Measurements from ENCODE around the gene PSMC1.

The PSMC1 gene

DNA sequence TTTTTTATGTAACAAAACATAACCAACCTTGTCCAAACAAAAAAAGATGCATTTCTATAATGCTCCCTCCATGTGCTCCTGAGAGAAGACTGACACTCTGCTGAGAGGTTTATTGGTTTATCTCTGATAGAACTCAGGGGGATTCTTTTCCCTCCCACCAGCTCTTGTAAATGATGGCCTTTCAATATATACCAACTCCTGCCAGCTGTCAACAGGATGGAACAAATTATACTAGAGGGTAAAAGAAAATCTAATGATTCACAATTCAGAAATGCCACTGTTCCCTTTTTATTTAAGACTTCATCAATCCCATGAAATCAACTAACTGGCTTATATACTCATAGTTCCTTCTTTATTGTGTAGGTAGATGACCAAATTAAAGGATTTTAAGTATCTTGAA, 25.4 kb downstream of the PSMC1 start:
- Histone ChIP-seq H3K27ac (ENCODE audit: low read depth, low read length, poor library complexity, severe bottlenecking) (no peak overlapping the region), H3K9me3 (ENCODE audit: low read length) (no peaks in the 10 kb centered on the region), H3K4me2 (ENCODE audit: low read length) (no peak overlapping the region), H4K20me1 (ENCODE audit: insufficient read depth, low read length) (no peaks in the 10 kb centered on the region), H2AFZ (ENCODE audit: low read length) (no peak overlapping the region), H3K79me2 (ENCODE audit: insufficient read depth, low read length) (no peaks in the 10 kb centered on the region), H3K4me3 (ENCODE audit: low read depth, low read length, poor library complexity, severe bottlenecking) (no peak overlapping the region), H3K9ac (ENCODE audit: low read length) (no peak overlapping the region), H3K9me2 (ENCODE audit: low read depth, low read length) (no peaks in the 10 kb centered on the region), H3F3A (ENCODE audit: insufficient read depth, low read length) (no peaks in the 10 kb centered on the region), H3K4me1 (ENCODE audit: insufficient read depth, low read length, severe bottlenecking) (no peaks in the 10 kb centered on the region), H3K36me3 (ENCODE audit: insufficient read depth, low read length) (peaks cover 26% of the 10 kb centered on the region), H3K27me3 (ENCODE audit: insufficient read depth, low read length) (no peaks in the 10 kb centered on the region)
- TF ChIP-seq EZH2 (IDR thresholded peaks at IDR 0.05; ENCODE audit: borderline replicate concordance, low read length) = no peak
- TF ChIP-seq, protein P1, sequence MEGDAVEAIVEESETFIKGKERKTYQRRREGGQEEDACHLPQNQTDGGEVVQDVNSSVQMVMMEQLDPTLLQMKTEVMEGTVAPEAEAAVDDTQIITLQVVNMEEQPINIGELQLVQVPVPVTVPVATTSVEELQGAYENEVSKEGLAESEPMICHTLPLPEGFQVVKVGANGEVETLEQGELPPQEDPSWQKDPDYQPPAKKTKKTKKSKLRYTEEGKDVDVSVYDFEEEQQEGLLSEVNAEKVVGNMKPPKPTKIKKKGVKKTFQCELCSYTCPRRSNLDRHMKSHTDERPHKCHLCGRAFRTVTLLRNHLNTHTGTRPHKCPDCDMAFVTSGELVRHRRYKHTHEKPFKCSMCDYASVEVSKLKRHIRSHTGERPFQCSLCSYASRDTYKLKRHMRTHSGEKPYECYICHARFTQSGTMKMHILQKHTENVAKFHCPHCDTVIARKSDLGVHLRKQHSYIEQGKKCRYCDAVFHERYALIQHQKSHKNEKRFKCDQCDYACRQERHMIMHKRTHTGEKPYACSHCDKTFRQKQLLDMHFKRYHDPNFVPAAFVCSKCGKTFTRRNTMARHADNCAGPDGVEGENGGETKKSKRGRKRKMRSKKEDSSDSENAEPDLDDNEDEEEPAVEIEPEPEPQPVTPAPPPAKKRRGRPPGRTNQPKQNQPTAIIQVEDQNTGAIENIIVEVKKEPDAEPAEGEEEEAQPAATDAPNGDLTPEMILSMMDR (IDR thresholded peaks at IDR 0.05; ENCODE audit: low read length) = no peak

DNA sequence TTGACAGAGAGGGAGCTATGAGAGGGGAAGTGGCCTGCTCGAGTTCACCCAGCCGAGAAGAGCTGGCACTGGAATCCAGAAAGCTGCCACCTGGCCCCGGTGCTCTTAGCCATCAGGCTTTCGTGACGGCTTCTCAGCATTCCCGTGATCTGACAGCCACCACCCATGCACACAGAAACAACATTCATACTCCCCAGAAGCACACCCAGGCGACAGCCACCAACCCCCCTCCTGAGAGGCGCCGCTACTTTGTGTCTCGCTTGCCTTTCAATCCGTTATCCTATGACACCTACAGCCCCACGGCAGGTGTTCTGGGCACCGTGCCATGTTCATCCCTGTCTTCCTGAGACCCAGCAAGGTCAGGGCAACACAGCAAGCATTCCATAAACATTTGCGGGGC, 31.4 kb downstream of the PSMC1 start:
- no peak overlapping the region for H3K4me2 ChIP-seq (ENCODE audit: low read length)

GRCh38 chr14:90288651-90289355, 32.5 kb downstream of the PSMC1 start:
- no peak overlapping the region for H2AFZ ChIP-seq (ENCODE audit: low read length)
- H3K9me3 ChIP-seq (ENCODE audit: low read length) = no peaks in the 10 kb centered on the region
- no peaks in the 10 kb centered on the region for H3K9me2 ChIP-seq (ENCODE audit: low read depth, low read length)
- H3K4me2 ChIP-seq (ENCODE audit: low read length) = no peak overlapping the region
- no peaks in the 10 kb centered on the region for H3K79me2 ChIP-seq (ENCODE audit: insufficient read depth, low read length)
- no peak for TF ChIP-seq EZH2 (IDR thresholded peaks at IDR 0.05; ENCODE audit: borderline replicate concordance, low read length)
- TF ChIP-seq, protein P1 (IDR thresholded peaks at IDR 0.05; ENCODE audit: low read length) = no peak
- no peak overlapping the region for H3K9ac ChIP-seq (ENCODE audit: low read length)
- no peaks in the 10 kb centered on the region for H3F3A ChIP-seq (ENCODE audit: insufficient read depth, low read length)
- no peak overlapping the region for H3K27ac ChIP-seq (ENCODE audit: low read depth, low read length, poor library complexity, severe bottlenecking)
- no peaks in the 10 kb centered on the region for H4K20me1 ChIP-seq (ENCODE audit: insufficient read depth, low read length)
- H3K4me1 ChIP-seq (ENCODE audit: insufficient read depth, low read length, severe bottlenecking) = no peaks in the 10 kb centered on the region
- no peaks in the 10 kb centered on the region for H3K27me3 ChIP-seq (ENCODE audit: insufficient read depth, low read length)
- H3K36me3 ChIP-seq (ENCODE audit: insufficient read depth, low read length) = peaks cover 56% of the 10 kb centered on the region
- no peak overlapping the region for H3K4me3 ChIP-seq (ENCODE audit: low read depth, low read length, poor library complexity, severe bottlenecking)

More for the DNA sequence above, 31.4 kb downstream of the PSMC1 start:
- Histone ChIP-seq H3K4me3 (ENCODE audit: low read depth, low read length, poor library complexity, severe bottlenecking) (no peak overlapping the region), H3K27me3 (ENCODE audit: insufficient read depth, low read length) (no peaks in the 10 kb centered on the region), H4K20me1 (ENCODE audit: insufficient read depth, low read length) (no peaks in the 10 kb centered on the region), H2AFZ (ENCODE audit: low read length) (no peak overlapping the region), H3K27ac (ENCODE audit: low read depth, low read length, poor library complexity, severe bottlenecking) (no peak overlapping the region), H3K4me1 (ENCODE audit: insufficient read depth, low read length, severe bottlenecking) (no peaks in the 10 kb centered on the region), H3K36me3 (ENCODE audit: insufficient read depth, low read length) (peaks cover 55% of the 10 kb centered on the region), H3K9me3 (ENCODE audit: low read length) (no peaks in the 10 kb centered on the region), H3F3A (ENCODE audit: insufficient read depth, low read length) (no peaks in the 10 kb centered on the region), H3K9ac (ENCODE audit: low read length) (no peak overlapping the region), H3K9me2 (ENCODE audit: low read depth, low read length) (no peaks in the 10 kb centered on the region), H3K79me2 (ENCODE audit: insufficient read depth, low read length) (no peaks in the 10 kb centered on the region)
- no peak for TF ChIP-seq EZH2 (IDR thresholded peaks at IDR 0.05; ENCODE audit: borderline replicate concordance, low read length)
- TF ChIP-seq, protein P1 (IDR thresholded peaks at IDR 0.05; ENCODE audit: low read length) = no peak

All from OCI-LY1 (cell line).